Ramos (cell line): Measurements from ENCODE around the gene ARMC10.
"Not testable (repeated sequence)": the region's sequence is repeated elsewhere in the genome, so short reads cannot be mapped to it uniquely, and the experiment has no call there.

Source experiments
- in situ Hi-C: fragments of 300-500 bp; cut with MboI; formaldehyde crosslinking; loops from one replicate; pipeline ENCODE4 v1.14.3; 2022; ENCODE audit warnings: low sequenced_read_pairs; ENCODE audit not compliant: unreplicated experiment

The ARMC10 gene

GRCh38 chr7:103074519-103075336 lies at the start of gene ARMC10, which contains the start of gene FBXL13:
ARMC10 (plus strand) TSS chr7:103075140; CDS start chr7:103075273, 133 bp downstream.
FBXL13 (minus strand) TSS chr7:103074796.
- in situ Hi-C loops, result loop anchor here (25.0 kb wide), 1 partner anchor 312 kb away; no protein-coding TSS in a partner anchor

GRCh38 chr7:103025341-103025740 lies 49.6 kb upstream of the ARMC10 start:
- in situ Hi-C loops, result no loop called here

- in situ Hi-C loops, result no loop called here
Observed at GRCh38 chr7:103031024-103031423, 43.9 kb upstream of the ARMC10 start.

GRCh38 chr7:103031781-103032180 lies 43.2 kb upstream of the ARMC10 start:
- in situ Hi-C loops, result no loop called here

- in situ Hi-C loops, result not testable (repeated sequence)
Observed at GRCh38 chr7:103034318-103034717, 40.6 kb upstream of the ARMC10 start.

- in situ Hi-C loops, result no loop called here
Observed at GRCh38 chr7:103037476-103037822, 37.5 kb upstream of the ARMC10 start.

- in situ Hi-C loops, result not testable (repeated sequence)
Observed at GRCh38 chr7:103037823-103038739, 36.9 kb upstream of the ARMC10 start.

GRCh38 chr7:103041815-103042214 lies 33.1 kb upstream of the ARMC10 start:
- in situ Hi-C loops, result not testable (repeated sequence)

- in situ Hi-C loops, result no loop called here
Observed at GRCh38 chr7:103048833-103049232, 26.1 kb upstream of the ARMC10 start.

- in situ Hi-C loops, result loop anchor here (25.0 kb wide), 1 partner anchor 289 kb away; no protein-coding TSS in a partner anchor
Observed at GRCh38 chr7:103051519-103051918, 23.4 kb upstream of the ARMC10 start.

GRCh38 chr7:103056006-103056405 lies 18.9 kb upstream of the ARMC10 start:
- in situ Hi-C loops, result loop anchor here (25.0 kb wide), 1 partner anchor 294 kb away; no protein-coding TSS in a partner anchor

- in situ Hi-C loops, result loop anchor here (25.0 kb wide), 1 partner anchor 296 kb away; no protein-coding TSS in a partner anchor
Observed at GRCh38 chr7:103058122-103058521, 16.8 kb upstream of the ARMC10 start.

- in situ Hi-C loops, result loop anchor here (25.0 kb wide), 1 partner anchor 297 kb away; no protein-coding TSS in a partner anchor
Observed at GRCh38 chr7:103059471-103059870, 15.5 kb upstream of the ARMC10 start.

- in situ Hi-C loops, result loop anchor here (25.0 kb wide), 1 partner anchor 302 kb away; no protein-coding TSS in a partner anchor
Observed at GRCh38 chr7:103063895-103064294, 11.0 kb upstream of the ARMC10 start.

GRCh38 chr7:103065667-103066066 lies 9.3 kb upstream of the ARMC10 start:
- in situ Hi-C loops, result loop anchor here (25.0 kb wide), 1 partner anchor 303 kb away; no protein-coding TSS in a partner anchor

GRCh38 chr7:103068414-103069403 lies 6.2 kb upstream of the ARMC10 start:
- in situ Hi-C loops, result loop anchor here (25.0 kb wide), 1 partner anchor 306 kb away; no protein-coding TSS in a partner anchor

GRCh38 chr7:103071000-103071399 lies 3.9 kb upstream of the ARMC10 start:
- in situ Hi-C loops, result loop anchor here (25.0 kb wide), 1 partner anchor 309 kb away; no protein-coding TSS in a partner anchor

GRCh38 chr7:103073989-103074518 lies 886 bp upstream of the ARMC10 start:
- in situ Hi-C loops, result loop anchor here (25.0 kb wide), 1 partner anchor 312 kb away; no protein-coding TSS in a partner anchor
